Stimulated activated CD4-positive, alpha-beta T cell treated with anti-CD3 and anti-CD28 coated beads, Interleukin-15, amount 100 ng/mL, for 24 hours (primary cell): ENCODE data around the gene EFNB2.

Experiments
- DNase-seq: peaks from one replicate; pipeline ENCODE4 v3.0.0-alpha.2; 2020

EFNB2 gene

GRCh38 chr13:106548064-106548696 is 12.7 kb upstream of the EFNB2 start:
- DNase-seq, result no peak

- DNase-seq, result no peak
Measured at GRCh38 chr13:106541826-106542225, 6.4 kb upstream of the EFNB2 start.

DNA sequence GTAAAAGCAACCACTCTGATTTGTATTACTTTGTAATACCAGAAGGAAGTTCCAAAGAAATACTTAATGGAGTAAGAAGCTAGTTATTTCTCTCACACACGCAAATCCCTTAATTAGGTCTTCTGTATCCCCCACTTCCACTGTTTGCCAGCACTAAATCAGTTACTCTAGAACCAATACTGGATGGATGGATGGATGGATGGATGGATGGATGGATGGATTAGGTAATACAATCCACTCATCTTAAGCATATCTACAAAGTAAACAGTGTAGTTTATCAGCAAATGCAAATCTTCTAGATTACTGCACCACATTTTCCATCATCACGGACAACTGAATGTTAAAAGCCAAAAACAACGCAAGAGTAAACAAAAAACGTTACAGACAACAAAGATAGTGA is 5.2 kb upstream of the EFNB2 start:
- no peak for DNase-seq

DNA sequence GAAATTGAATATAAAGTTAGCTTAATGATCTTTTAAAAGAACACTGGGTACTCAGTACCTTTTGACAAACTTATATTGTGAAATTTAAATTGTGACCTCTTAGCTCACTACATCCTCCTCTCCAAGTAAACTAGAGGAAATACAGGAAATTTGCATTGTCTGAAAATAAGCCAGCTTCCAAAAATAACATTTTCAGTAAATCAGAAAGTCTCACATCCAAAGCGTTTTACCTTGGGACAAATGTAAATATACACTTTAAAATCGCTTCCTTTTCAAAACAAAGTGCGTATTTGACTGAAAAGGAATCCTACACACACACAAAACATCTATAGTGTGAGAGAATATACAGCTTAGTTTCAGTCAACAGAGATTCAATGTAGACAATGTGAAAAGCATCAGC is 2.1 kb upstream of the EFNB2 start:
- DNase-seq, result no peak

DNA sequence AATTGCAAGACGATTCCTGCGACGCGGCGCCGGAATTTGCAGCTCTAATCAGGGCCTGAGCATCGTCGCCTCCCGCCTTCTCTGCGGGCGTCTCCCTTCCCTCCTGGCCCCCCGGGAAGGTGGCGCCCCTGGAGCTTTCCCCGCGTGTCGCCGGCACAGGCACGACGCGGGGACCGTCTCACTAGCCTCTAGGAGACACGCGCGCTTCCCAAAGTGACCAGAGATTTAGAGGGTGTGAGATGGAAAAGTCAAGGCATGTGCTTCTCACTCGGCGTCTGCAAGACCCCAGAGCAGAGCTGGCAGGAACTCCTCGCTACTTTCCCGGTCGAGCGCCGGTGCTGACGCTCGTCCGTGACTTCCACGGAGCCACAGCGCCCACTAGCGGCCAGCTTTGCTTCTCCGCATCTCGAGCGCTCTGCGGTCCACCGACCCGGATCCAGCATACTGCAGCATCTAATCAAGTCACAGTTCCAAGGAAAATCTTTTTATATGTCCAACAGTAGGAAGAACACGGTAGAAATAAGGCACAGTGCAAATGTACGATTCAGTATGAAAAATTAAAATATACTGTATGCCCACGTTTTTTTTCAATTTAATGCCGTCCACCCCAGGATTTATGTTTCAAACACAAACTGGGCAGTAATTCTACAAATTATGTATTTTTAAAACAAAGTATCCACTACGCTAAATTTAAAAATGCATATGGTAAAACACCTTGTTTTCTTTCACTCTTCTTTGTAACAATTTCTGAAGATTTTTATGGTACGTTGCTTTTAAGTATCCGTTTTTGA is 977 bp upstream of the EFNB2 start:
- peak; percentile 90 for DNase-seq

DNA sequence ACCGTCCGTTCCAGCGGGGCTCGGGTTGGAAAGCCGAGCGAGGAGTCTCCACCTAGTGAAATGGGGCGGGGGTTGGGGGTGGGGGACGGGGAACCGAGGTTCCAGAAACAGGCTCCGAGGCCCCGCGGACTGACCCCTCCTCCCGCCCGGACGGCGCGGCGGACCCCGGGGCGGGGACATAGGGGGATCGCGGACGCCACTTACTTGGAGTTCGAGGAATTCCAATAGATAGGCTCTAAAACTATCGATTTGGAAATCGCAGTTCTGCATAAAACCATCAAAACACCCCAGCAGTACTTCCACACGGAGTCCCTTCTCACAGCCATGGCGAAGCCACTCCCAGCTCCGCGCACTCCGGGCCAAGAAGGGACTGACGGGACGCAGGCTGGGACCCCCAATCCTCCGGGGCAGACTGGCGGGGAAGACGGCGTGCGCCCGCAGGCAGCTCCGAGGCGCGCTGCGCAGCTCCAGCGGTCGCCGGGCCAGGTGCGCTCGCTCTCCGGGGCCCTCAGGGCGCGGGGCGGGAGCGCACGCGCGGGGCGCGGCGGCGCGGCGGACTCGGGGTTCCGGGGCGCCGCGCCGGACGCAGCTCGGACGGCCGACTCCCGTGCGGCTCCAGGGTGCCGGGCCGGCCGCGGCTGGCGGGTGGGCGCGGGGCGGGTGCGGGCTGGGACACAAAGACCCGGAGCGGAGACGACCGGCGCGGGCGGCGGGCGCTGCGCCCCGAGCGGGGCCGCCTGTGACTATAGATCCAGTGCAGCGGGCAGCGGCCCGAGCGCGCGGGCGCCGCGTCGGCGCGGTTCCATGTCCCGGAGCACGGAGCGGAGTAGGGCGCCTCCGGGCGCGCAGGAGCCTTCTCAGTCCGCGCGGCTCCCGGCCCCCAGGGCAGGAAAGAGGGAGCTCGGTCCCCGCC is 567 bp downstream of the EFNB2 start:
- peak; percentile 14 for DNase-seq

DNA sequence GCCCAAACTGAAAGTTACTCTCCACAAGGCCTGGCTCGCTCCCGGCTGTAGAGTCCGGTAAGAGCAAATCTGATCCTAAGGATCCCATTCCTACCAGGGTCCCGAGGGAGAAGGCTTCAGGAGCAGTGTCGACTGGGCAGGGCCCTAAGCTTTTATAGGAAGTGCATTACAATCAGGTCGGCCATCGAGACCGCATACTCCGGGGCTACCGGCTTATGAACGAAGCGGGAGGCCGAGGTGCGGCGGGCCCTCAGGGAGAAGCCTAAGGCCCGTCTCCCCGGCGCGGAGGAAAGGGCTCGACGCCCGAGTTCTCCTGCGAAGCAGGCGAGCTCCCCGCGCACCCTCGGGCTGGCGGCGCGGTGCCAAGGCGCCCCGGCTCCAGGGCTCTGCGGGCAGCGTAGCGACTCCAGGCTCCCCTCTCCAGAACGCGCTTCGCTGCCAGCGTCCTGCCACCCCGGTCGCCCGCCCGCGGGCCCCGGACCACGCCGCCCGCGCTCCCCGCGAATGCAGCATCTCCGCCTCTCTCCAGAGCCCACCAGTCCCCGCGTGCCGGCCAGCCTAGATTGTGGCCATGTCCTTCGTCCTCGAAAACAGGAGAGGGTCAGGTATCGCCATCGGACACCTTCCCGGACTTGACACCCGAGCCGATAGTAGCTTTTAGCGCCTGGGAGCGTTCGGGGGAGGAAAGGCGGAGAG is 1.4 kb downstream of the EFNB2 start:
- peak; percentile 37 for DNase-seq

DNA sequence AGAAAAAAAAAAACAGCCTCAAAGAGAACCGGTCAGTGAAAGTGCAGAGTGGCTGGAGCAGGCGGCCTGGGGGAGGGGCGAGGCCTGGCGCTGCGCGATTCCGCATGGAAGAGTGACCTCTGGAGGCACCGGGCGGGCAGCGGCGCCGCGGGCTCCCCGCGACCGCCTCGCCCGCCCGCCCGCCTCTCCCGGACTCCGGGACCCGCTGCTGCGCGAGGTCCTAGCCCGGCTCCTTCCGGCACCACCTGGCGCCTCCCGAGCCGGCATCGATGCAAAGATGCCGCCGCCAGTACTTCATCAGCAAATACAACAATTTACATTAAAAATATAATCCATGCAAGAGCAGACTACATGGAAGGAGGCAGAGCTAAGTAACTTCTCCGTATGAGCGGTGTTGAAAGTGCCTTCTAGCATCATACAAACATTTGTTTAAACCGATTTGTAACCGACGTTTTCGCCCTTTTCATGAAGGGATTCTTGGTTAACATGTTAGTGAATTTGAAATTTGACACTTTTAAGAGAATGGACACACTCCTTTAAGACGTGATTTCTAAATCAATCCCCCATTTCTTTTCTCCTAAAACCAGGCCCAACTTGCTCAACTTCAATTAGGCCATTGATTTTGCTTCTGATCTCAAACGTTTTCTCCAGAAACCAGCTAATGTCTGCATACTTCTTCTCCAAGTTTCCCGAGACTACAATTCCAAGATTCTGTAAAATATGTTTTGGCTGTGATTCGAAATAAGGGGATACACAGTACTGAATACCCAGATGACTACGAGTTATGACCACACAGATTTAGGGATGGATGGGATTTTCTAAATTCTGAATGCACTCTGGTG is 2.1 kb downstream of the EFNB2 start:
- peak; percentile 40 for DNase-seq

DNA sequence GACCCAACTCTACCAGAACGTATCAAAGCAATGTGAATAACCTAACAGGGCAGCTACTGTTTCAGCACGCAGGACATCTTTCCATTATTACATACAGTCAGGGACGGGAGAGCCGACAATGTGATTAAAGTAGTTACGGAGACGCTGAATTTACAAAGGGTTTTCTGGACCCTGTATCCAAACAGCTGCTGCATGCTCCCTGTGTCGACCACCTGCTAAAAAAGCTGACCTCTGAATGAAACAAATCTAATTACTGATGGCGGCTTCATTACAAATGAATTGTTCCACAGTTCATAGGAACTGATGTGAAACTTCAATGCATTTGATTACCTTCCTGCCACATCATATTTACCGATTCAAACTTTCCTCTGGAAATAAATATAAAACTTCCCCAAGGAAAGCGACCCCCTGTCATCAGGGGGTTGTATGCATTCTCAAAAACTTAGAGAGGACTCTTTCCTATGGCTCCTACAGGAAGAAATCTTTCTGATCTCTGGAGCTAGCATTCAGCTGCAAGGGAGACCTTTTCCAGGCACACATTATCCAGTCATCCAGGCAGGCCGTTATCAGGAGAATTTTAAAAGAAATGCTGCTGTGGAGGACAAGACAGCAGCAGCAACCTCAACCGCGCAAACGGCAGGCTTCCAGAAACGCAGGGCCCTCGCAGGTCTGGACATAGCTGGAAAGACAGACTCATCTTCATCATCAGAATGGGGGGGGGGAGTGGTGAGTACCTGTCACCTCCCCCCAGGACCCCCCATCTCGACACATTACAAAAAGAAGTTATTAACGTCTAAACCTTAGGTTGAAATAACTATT is 3.1 kb downstream of the EFNB2 start:
- DNase-seq, result no peak

DNA sequence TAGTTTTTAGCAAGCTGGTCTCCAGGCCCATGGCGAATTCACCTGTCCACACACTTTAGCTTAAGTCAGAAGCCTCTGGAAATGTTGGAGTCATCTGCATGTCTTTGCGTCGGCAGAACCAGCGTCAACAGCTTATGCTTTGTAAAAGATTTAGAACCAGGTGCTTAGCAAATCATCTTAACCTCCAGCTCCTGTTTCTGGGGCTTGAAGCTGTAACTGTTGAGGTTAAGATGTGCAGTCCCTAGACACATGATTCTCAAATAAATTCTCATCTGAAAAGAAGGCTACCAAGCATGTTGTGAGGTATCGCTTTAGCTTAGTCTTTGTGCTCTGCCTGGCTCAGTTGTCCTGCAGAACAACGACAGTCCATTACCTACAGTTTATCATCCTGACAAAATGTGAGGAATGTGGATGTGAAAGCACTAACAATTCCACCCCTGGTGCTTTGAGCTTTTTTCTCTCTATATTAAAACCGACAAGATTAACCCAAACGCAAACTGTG is 4.4 kb downstream of the EFNB2 start:
- DNase-seq, result no peak

DNA sequence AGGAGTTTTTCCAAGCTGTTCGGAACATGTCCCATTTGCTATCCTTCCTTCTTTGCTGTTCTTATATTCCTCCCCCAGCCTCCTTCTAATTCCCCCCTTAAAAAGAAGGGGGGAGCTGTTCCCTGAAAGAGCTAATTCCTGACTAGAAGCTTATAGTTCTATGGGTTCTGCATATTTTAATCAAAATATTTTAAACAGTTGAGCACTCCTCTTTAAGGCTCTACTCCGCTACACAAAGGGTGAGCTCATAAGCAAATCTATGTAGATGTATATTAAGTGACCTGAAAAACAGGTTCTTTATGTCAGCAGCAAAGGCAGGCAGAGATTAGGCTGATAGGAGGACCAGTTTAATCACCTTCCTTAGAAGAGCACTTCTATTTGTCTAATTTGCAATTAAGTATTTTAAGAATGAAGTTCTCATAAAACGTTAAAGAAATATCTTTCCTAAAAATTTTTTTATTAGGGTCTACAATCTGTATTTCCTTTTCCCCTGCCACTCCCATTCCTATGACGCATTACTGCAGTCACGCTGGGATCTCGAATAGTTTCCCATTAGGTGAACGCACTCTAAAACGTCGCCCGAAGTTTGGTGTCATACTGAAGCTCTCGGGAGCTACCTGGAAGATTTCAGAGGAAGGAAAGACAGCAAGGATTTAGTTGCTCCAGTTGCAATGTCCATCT is 5.2 kb downstream of the EFNB2 start:
- no peak for DNase-seq

- no peak for DNase-seq
Measured at GRCh38 chr13:106529415-106530170, 5.9 kb downstream of the EFNB2 start.

- DNase-seq, result no peak
Measured at GRCh38 chr13:106528718-106529414, 6.6 kb downstream of the EFNB2 start.

DNA sequence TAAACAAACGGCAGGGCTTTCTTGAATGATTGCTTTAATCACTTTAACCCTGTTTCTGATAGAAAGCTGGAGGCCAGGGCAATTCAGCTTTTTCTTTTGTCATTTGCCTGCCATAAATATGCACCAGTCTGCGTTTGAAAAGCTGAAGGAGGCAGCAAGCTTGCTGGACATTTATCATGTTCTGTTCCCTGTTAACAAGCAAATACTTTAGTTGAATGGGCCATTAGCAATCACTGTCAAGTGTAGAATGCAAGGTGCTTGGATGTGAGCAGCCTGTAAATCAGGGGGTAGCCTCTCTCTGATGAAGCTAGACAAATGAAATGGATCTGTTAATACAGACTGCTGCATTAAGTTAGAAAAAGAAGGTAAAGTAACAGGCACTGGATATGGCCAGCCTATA is 7.6 kb downstream of the EFNB2 start:
- DNase-seq, result no peak

DNA sequence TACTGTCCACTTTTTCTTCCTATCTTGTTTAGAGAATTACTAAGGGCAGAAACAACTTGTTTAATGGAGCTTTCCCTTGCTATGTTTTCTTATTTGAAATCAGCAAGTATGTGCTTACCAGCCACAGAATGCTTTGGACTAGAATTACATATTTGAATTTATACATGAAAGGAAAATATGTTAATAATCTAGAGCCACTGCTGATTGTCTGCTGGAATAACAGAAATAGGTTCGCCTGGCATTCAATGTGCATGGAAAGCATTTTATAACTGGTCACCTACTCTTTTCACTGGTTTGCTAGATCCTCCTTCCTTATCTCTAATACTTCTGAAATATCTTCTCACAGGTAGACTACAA is 8.0 kb downstream of the EFNB2 start:
- DNase-seq, result no peak

DNA sequence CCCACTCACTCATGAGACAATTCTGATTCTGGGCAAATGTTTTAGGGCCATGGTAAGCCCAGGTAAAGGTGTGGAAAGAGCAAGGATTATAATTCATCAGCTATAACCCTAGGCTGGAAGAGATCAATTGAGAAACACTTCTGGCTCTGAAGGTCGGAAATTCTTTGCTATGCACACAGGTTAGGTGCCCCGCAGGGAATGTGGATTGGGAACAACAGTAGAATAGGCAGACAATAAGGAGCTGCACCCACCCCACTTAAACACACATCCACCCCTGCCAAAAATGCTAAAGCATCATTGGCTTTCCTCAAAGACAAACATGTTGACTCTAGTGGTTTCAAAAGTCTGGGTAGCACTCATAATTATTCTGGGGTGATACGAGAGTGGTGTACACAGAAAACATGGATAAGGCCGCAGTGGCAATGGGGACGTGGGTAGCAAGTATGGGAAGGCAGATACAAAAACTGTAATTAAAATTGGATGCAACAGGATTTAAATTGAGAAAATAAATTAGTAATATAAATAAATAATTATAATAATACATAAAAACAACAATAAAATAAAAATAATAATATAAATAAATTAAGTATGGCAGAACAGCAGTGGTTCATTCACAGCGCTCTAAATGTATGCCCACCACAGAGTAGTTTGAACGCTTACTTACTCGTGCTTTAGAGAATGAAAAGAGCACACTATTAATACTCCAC is 8.6 kb downstream of the EFNB2 start:
- DNase-seq, result no peak

DNA sequence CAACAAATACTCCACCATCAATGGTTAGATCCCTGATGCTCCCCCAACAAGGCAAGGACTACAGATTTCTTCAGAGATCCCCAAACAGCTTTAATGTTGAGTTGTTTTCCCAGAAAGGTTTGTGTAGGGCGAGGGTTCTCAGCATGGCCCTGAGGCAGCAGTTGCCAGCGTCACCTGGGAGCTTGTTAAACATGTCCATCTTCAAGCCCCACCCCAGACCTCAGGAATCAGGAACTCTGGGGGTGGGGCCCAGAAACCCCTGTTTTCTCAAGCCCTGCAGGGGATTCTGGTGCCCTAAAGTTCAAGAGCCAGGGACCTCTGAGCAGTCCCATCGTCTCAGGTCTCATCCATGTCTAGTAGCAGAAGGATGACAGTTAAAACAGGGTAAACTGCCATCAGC is 9.6 kb downstream of the EFNB2 start:
- no peak for DNase-seq

DNA sequence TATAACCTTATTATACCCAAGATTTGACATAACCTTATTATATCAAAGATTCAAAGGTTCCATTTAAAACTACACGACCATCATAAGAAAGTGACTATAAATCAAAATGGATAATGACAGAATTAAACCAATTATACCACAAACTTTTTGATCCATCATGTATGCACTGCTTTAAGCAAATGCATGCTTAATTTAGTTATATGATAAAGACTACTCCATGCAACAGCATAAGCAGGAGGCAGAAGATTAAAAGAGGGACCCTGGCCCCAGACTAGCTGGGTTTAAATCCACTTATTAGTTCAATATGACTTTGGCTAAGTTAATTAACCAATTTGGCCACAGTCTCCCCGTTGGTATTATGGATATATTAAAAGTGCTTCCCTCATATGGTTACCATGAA is 11.4 kb downstream of the EFNB2 start:
- no peak for DNase-seq
